ENCODE data around the gene ST8SIA6. TPM values are rescaled to one million over a fixed set of nuclear protein-coding genes. Genes with fewer than 3 reads are reported as not detected.

The ST8SIA6 gene
- total RNA-seq, 2 experiments from 2014 or later: not detected

DNA sequence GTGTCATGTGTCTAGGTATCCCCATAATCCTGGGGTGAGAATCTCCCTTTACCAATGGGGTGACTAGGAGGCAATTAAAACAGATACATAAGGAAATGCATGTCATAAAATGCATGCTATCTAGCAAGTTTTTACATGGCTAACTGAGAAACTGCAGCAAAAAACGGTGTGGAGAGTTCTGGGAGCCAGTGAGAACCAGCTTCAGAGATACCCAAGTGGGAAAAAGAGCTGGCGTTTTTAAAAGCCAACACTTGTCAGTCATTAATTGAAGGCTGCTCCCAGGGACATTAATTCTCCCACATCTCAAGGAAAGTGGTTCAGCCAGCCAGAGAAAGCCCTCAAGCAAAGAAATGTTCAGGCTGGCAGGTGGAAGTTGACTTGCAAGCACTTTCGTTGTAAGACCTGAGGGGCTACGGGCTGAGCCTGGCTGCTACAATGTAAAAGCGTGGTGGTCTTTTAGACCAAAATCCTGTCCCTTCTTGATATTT lies 28.1 kb downstream of the ST8SIA6 start:
- intact Hi-C loops (cut with micrococcal nuclease; ENCODE audit: unreplicated experiment): no loop called here
- Histone ChIP-seq H3K79me2 (ENCODE audit: insufficient read depth, low read depth, low read length) (no peaks in the 10 kb centered on the region), H3K36me3 (ENCODE audit: insufficient read depth, low read length) (no peaks in the 10 kb centered on the region), H4K20me1 (ENCODE audit: insufficient read depth, low read length) (no peaks in the 10 kb centered on the region), H3K4me3 (ENCODE audit: low read depth, low read length, poor library complexity, severe bottlenecking) (no peak overlapping the region), H3K27ac (ENCODE audit: low read depth, low read length, poor library complexity, severe bottlenecking) (no peak overlapping the region), H3K9me3 (ENCODE audit: low read length) (no peaks in the 10 kb centered on the region), H3K9me2 (ENCODE audit: insufficient read depth, low read length) (no peaks in the 10 kb centered on the region), H2AFZ (ENCODE audit: low read length) (no peak overlapping the region), H3K4me2 (ENCODE audit: low read length) (no peak overlapping the region), H3K4me1 (ENCODE audit: insufficient read depth, low read length, poor library complexity, severe bottlenecking) (no peaks in the 10 kb centered on the region)
- ChIA-PET CTCF (ENCODE audit: unreplicated experiment) (no interaction called here), POLR2A (no interaction called here)
- TF ChIP-seq EZH2phosphoT487 (IDR thresholded peaks at IDR 0.05; ENCODE audit: borderline replicate concordance, low read depth, low read length) (no peak), CTCF (conservative IDR thresholded peaks at IDR 0.05; ENCODE audit: low read length) (no peak)
- DNase-seq (ENCODE audit: low spot score): no peak
- no TSS peak for BruUV-seq (replicated peaks)

DNA sequence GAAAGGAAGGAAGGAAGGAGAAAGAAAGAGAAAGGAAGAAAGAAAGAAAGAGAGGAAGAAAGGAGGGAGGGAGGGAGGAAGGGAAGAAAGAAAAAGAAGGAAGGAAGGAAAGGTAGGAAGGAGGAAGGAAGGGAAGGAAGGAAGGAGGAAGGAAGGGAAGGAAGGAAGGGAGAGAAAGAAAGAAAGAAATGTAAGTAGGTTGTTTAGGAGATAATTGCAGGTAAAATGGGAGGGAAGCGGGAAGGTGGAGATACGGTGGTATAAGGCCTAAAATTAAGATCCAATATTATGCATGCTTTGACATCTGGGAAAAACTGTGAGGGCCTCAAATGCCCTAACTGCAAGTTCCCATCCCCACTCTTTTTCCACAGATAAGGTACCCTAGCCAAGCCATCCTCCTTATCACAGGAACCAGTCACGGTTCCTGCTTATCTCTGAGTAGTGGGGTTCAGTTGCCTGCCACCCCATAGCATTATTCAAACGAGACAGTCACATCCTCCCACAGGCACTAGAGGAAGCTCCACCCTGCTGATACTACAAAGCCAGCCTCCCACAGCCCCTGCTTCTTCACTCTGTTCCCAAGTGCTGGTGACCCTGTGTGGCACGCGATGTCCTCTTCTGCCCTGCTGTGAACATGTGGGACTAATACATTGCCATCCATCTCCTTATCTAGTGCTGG lies 28.7 kb downstream of the ST8SIA6 start:
- H3K27ac ChIP-seq (ENCODE audit: low read depth, low read length, poor library complexity, severe bottlenecking): no peak overlapping the region
- H3K79me2 ChIP-seq (ENCODE audit: insufficient read depth, low read depth, low read length): no peaks in the 10 kb centered on the region
- no peaks in the 10 kb centered on the region for H3K4me1 ChIP-seq (ENCODE audit: insufficient read depth, low read length, poor library complexity, severe bottlenecking)
- no peak overlapping the region for H2AFZ ChIP-seq (ENCODE audit: low read length)
- TF ChIP-seq EZH2phosphoT487 (IDR thresholded peaks at IDR 0.05; ENCODE audit: borderline replicate concordance, low read depth, low read length): no peak
- no peak for TF ChIP-seq CTCF (conservative IDR thresholded peaks at IDR 0.05; ENCODE audit: low read length)
- no peaks in the 10 kb centered on the region for H3K9me3 ChIP-seq (ENCODE audit: low read length)
- DNase-seq (ENCODE audit: low spot score): no peak
- ChIA-PET POLR2A (no interaction called here), CTCF (ENCODE audit: unreplicated experiment) (no interaction called here)
- intact Hi-C loops (cut with micrococcal nuclease; ENCODE audit: unreplicated experiment): no loop called here
- no peaks in the 10 kb centered on the region for H3K36me3 ChIP-seq (ENCODE audit: insufficient read depth, low read length)
- H3K9me2 ChIP-seq (ENCODE audit: insufficient read depth, low read length): no peaks in the 10 kb centered on the region
- H4K20me1 ChIP-seq (ENCODE audit: insufficient read depth, low read length): no peaks in the 10 kb centered on the region
- no TSS peak for BruUV-seq (replicated peaks)
- H3K4me2 ChIP-seq (ENCODE audit: low read length): no peak overlapping the region
- H3K4me3 ChIP-seq (ENCODE audit: low read depth, low read length, poor library complexity, severe bottlenecking): no peak overlapping the region

DNA sequence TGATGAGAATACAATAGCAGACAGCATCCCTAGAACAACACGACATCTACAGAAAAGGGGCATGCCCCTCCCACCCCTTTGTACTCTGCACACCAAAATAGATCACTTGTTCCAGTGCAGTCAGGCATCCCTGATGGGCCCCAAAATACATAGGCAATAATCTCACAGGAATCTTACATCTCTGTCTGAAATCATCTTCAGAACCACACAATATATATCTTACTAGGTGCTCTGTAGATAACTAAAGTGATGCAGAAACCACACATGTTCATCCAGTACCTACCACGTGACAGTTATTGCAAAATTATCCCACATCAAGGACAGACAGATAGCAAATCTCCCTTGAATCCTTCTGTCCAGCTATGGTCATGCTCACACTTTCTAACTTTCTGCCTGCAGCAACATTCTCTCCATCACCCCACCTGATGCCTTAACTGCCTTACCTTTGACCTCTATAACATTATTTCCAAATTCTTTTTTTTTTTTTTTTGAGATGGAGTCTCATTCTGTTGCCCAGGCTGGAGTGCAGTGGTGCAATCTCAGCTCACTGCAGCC lies 30.7 kb downstream of the ST8SIA6 start:
- no peak overlapping the region for H3K27ac ChIP-seq (ENCODE audit: low read depth, low read length, poor library complexity, severe bottlenecking)
- BruUV-seq (replicated peaks): no TSS peak
- TF ChIP-seq CTCF (conservative IDR thresholded peaks at IDR 0.05; ENCODE audit: low read length) (no peak), EZH2phosphoT487 (IDR thresholded peaks at IDR 0.05; ENCODE audit: borderline replicate concordance, low read depth, low read length) (no peak)
- ChIA-PET POLR2A (no interaction called here), CTCF (ENCODE audit: unreplicated experiment) (no interaction called here)
- no peaks in the 10 kb centered on the region for H3K4me1 ChIP-seq (ENCODE audit: insufficient read depth, low read length, poor library complexity, severe bottlenecking)
- intact Hi-C loops (cut with micrococcal nuclease; ENCODE audit: unreplicated experiment): no loop called here
- no peak overlapping the region for H3K4me3 ChIP-seq (ENCODE audit: low read depth, low read length, poor library complexity, severe bottlenecking)
- no peak overlapping the region for H3K4me2 ChIP-seq (ENCODE audit: low read length)
- no peaks in the 10 kb centered on the region for H3K9me3 ChIP-seq (ENCODE audit: low read length)
- no peak for DNase-seq (ENCODE audit: low spot score)
- no peaks in the 10 kb centered on the region for H4K20me1 ChIP-seq (ENCODE audit: insufficient read depth, low read length)
- no peaks in the 10 kb centered on the region for H3K79me2 ChIP-seq (ENCODE audit: insufficient read depth, low read depth, low read length)
- no peaks in the 10 kb centered on the region for H3K36me3 ChIP-seq (ENCODE audit: insufficient read depth, low read length)
- H2AFZ ChIP-seq (ENCODE audit: low read length): no peak overlapping the region
- no peaks in the 10 kb centered on the region for H3K9me2 ChIP-seq (ENCODE audit: insufficient read depth, low read length)
